Esophagus squamous epithelium (tissue), 5 donors: ENCODE data around the gene PPP4C. TPM values are rescaled to one million over a fixed set of nuclear protein-coding genes. Genes with fewer than 3 reads are reported as not detected.

Experiments used
- DNase-seq: peaks from one replicate; lab custom pipeline; 2025; lab: John Stamatoyannopoulos, UW
- H3K27ac ChIP-seq, 4 donors: fragments of 200-600 bp; sonication (generic); one replicate each; pipeline ENCODE4 v1.5.1; 2016 to 2019; ENCODE audit warnings: mild to moderate bottlenecking in 1 of 4
- H3K27me3 ChIP-seq, 4 donors: fragments of 200-600 bp; sonication (generic); 1 replicate in 3 of 4; 2 replicates in 1 of 4; pipeline versions ENCODE4 v1.5.1 to v1.6.0; 2017 to 2021; ENCODE audit warnings: antibody characterized with exemption in 1 of 4
- H3K36me3 ChIP-seq, 3 donors: fragments of 200-600 bp; sonication (generic); one replicate each; pipeline ENCODE4 v1.5.1; 2016 to 2019
- H3K4me1 ChIP-seq, 3 donors: fragments of 200-600 bp; sonication (generic); one replicate each; pipeline ENCODE4 v1.5.1; 2017 to 2019
- H3K4me3 ChIP-seq, 4 donors: fragments of 200-600 bp; sonication (generic); 1 replicate in 3 of 4; 2 replicates in 1 of 4; pipeline ENCODE4 v1.5.1; 2016 to 2019; ENCODE audit warnings: mild to moderate bottlenecking in 2 of 4, moderate library complexity in 1 of 4
- H3K9me3 ChIP-seq, 3 donors: fragments of 200-600 bp; sonication (generic); one replicate each; pipeline ENCODE4 v1.5.1; 2016 to 2019
- POLR2A ChIP-seq, 4 donors: fragments of 450-650 bp; IDR thresholded peaks; one replicate each; pipeline ENCODE4 v1.6.1; 2017; ENCODE audit warnings: antibody characterized with exemption in 4 of 4, mild to moderate bottlenecking in 4 of 4, moderate library complexity in 3 of 4
- WGBS, 2 donors: methylation state at CpG; one replicate each; pipeline ENCODE4 v1.1.5; 2018; 5-methylcytosine and 5-hydroxymethylcytosine counted together
- intact Hi-C: fragments of 100-400 bp; cut with DNase I; formaldehyde crosslinking; loops from one replicate; pipeline ENCODE4 v1.15.0; 2022
- total RNA-seq, 4 donors: library from RNA; depleted of rRNA; stranded (reverse); fragments of >200 nt; gene quantifications; one replicate each; pipeline ENCODE4 v1.1.0, GENCODE V29; 2016
- TF ChIP-seq, protein P1 (sequence below), 6 experiments: fragments of 450-650 bp in 4 of 6; fragments of 200-600 bp in 2 of 6; sonication (generic) in 2 of 6; IDR thresholded peaks; one replicate each; pipeline ENCODE4 v1.5.1; 2016 to 2019; ENCODE audit warnings: antibody characterized with exemption in 6 of 6, mild to moderate bottlenecking in 4 of 6, moderate library complexity in 4 of 6
- donor health status: DM: yes; HTN: yes; CAD: no.

The PPP4C gene
- total RNA-seq, 4 donors from 2014 or later: 67.9 to 100 (median 78.4) TPM

DNA sequence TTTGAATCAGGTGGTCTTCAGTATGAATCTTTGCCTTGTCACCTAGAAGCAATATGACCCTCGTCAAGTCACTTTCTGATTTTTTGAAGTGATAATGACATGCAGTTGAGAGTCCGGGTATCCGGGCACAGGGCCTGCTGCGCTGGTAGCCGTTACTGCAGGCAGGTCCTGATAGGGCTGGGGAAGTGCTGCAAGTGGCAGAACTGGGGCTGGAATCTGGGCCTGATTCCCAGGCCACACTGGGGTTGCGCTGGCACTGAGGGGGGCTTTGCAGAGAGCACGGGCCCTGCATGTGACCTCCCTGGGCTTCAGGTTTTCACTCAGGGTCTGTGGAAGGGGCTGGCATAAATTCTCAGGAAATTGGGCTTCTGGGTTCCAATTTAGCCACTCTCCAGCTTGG lies 3.0 kb downstream of the PPP4C start:
- Histone ChIP-seq H3K36me3 (peaks cover 14 to 71% (median 32%) of the 10 kb centered on the region in 3 donors), H3K9me3 (no peaks in the 10 kb centered on the region), H3K4me1 (peaks cover 26 to 51% (median 30%) of the 10 kb centered on the region in 3 donors), H3K4me3 (no peak overlapping the region), H3K27me3 (no peaks in the 10 kb centered on the region), H3K27ac (no peak overlapping the region)
- TF ChIP-seq POLR2A (IDR thresholded peaks at IDR 0.05): no peak
- TF ChIP-seq, protein P1, sequence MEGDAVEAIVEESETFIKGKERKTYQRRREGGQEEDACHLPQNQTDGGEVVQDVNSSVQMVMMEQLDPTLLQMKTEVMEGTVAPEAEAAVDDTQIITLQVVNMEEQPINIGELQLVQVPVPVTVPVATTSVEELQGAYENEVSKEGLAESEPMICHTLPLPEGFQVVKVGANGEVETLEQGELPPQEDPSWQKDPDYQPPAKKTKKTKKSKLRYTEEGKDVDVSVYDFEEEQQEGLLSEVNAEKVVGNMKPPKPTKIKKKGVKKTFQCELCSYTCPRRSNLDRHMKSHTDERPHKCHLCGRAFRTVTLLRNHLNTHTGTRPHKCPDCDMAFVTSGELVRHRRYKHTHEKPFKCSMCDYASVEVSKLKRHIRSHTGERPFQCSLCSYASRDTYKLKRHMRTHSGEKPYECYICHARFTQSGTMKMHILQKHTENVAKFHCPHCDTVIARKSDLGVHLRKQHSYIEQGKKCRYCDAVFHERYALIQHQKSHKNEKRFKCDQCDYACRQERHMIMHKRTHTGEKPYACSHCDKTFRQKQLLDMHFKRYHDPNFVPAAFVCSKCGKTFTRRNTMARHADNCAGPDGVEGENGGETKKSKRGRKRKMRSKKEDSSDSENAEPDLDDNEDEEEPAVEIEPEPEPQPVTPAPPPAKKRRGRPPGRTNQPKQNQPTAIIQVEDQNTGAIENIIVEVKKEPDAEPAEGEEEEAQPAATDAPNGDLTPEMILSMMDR (IDR thresholded peaks at IDR 0.05): no peak
- 81 to 93% methylated on average over 3 to 5 of the region's 7 CpGs for WGBS, 2 donors
- intact Hi-C loops: no loop called here
- no peak for DNase-seq

- Histone ChIP-seq H3K36me3 (peaks cover 21 to 76% (median 39%) of the 10 kb centered on the region in 3 donors), H3K4me1 (peaks cover 26 to 48% (median 29%) of the 10 kb centered on the region in 3 donors), H3K4me3 (no peak overlapping the region), H3K9me3 (no peaks in the 10 kb centered on the region), H3K27ac (no peak overlapping the region), H3K27me3 (no peaks in the 10 kb centered on the region)
- no peak for TF ChIP-seq POLR2A (IDR thresholded peaks at IDR 0.05)
- TF ChIP-seq, protein P1 (IDR thresholded peaks at IDR 0.05): no peak
- 71% methylated on average over 2 of the region's 7 CpGs; no CpG with 5 or more reads in 1 of the 2 donors for WGBS, 2 donors
- intact Hi-C loops: no loop called here
- no peak for DNase-seq
Measured at GRCh38 chr16:30079480-30079879, 3.7 kb downstream of the PPP4C start.

DNA sequence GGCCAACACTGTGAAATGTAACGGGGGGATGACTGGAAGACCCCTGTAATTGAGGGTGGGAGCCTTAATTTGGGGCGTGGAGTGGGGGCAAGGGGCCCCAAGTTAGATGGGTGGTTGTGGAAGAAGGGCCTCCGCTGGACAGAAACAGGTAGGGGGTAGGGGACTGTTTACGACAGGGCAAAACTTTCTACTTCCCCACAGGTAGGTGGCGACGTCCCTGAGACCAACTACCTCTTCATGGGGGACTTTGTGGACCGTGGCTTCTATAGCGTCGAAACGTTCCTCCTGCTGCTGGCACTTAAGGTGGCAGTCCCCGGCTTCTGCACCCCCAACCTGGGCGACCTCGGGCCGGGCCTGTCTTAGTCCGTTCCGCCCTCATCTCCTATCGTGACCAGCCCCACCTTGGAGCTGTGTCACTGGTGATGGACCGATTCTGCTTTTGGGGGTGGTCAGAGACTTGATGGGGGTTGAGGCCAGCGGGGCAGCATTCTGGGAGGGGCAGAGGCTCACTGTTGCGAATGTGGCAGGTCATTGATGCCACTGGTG lies 6.8 kb downstream of the PPP4C start:
- no peak for DNase-seq
- TF ChIP-seq, protein P1 (IDR thresholded peaks at IDR 0.05): no peak
- TF ChIP-seq POLR2A (IDR thresholded peaks at IDR 0.05): no peak
- Histone ChIP-seq H3K9me3 (no peaks in the 10 kb centered on the region), H3K4me3 (no peak overlapping the region), H3K27me3 (no peaks in the 10 kb centered on the region), H3K27ac (no peak overlapping the region), H3K36me3 (peaks cover 30 to 98% (median 42%) of the 10 kb centered on the region in 3 donors), H3K4me1 (peaks cover 9 to 38% (median 12%) of the 10 kb centered on the region in 3 donors)
- 78 to 85% methylated on average over 11 to 17 of the region's 20 CpGs for WGBS, 2 donors
- intact Hi-C loops: no loop called here

DNA sequence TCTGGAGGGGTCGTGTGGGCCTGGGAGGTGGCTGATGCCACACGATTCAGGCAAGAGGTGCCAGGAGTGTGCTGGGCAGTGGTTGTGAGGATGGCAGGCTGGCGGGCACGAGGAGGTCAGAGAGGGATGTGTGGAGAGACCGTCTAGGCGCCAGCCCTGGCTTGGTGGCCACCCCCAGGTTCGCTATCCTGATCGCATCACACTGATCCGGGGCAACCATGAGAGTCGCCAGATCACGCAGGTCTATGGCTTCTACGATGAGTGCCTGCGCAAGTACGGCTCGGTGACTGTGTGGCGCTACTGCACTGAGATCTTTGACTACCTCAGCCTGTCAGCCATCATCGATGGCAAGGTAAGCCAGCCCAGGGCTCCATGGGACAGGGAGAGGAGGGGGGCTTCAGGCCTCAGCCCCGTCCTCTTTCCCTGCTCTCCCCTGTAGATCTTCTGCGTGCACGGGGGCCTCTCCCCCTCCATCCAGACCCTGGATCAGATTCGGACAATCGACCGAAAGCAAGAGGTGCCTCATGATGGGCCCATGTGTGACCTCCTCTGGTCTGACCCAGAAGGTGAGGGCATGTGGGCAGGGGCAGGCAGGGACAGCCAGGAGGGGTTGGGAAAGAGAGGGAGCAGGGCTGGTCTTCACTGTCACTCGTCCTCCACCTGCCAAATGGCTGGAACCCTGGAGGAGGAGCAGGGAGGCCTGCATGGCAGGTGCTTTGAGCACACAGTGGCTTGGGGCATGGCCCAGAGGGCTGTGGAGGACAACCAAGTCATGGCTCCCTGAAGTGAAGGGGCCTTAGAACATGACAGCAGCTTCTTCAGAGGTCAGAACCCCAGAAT lies 7.6 kb downstream of the PPP4C start:
- intact Hi-C loops: no loop called here
- Histone ChIP-seq H3K27me3 (no peaks in the 10 kb centered on the region), H3K4me3 (no peak overlapping the region), H3K4me1 (peaks cover 3 to 36% (median 6%) of the 10 kb centered on the region in 3 donors), H3K36me3 (peaks cover 30 to 89% (median 42%) of the 10 kb centered on the region in 3 donors), H3K27ac (no peak overlapping the region), H3K9me3 (no peaks in the 10 kb centered on the region)
- no peak for TF ChIP-seq POLR2A (IDR thresholded peaks at IDR 0.05)
- TF ChIP-seq, protein P1 (IDR thresholded peaks at IDR 0.05): no peak
- no peak for DNase-seq
- WGBS, 2 donors: 74 to 76% methylated on average over 8 to 11 of the region's 24 CpGs
